ACHN (cell line): ENCODE data around the gene NSRP1.
"Not testable (repeated sequence)": the region's sequence is repeated elsewhere in the genome, so short reads cannot be mapped to it uniquely, and the experiment has no call there.

ENCODE experiments used
- DNase-seq: peaks from one replicate; pipeline ENCODE4 v3.0.0-alpha.2; 2015
- in situ Hi-C: cut with HindIII; loops from 2 replicates; pipeline ENCODE4 v1.10.0; 2017; ENCODE audit warnings: low sequenced_read_pairs, low pct_ligation_motif_present, low pct_unique_long_range_greater_than_20kb

NSRP1 gene

GRCh38 chr17:30210901-30211300 is 94.3 kb downstream of the NSRP1 start:
- in situ Hi-C loops = no loop called here
- DNase-seq = no peak

GRCh38 chr17:30211371-30211770 is 94.8 kb downstream of the NSRP1 start:
- no peak for DNase-seq
- in situ Hi-C loops = no loop called here

- in situ Hi-C loops = no loop called here
- no peak for DNase-seq
Observed at GRCh38 chr17:30212750-30213149, 96.1 kb downstream of the NSRP1 start.

GRCh38 chr17:30217054-30217453 is 100.4 kb downstream of the NSRP1 start:
- DNase-seq = no peak
- in situ Hi-C loops = no loop called here

- no peak for DNase-seq
- in situ Hi-C loops = no loop called here
Observed at GRCh38 chr17:30217746-30218245, 101.2 kb downstream of the NSRP1 start.

GRCh38 chr17:30218799-30219198 is 102.2 kb downstream of the NSRP1 start:
- no peak for DNase-seq
- in situ Hi-C loops = no loop called here

- DNase-seq = no peak
- in situ Hi-C loops = no loop called here
Observed at GRCh38 chr17:30219315-30219714, 102.7 kb downstream of the NSRP1 start.

- in situ Hi-C loops = no loop called here
- no peak for DNase-seq
Observed at GRCh38 chr17:30219833-30220232, 103.2 kb downstream of the NSRP1 start.

GRCh38 chr17:30220414-30220813 is 103.8 kb downstream of the NSRP1 start:
- no peak for DNase-seq
- in situ Hi-C loops = no loop called here

GRCh38 chr17:30221346-30221745 is 104.7 kb downstream of the NSRP1 start:
- no peak for DNase-seq
- in situ Hi-C loops = no loop called here

GRCh38 chr17:30222251-30222650 is 105.6 kb downstream of the NSRP1 start:
- DNase-seq = no peak
- in situ Hi-C loops = no loop called here

GRCh38 chr17:30222721-30223175 is 106.1 kb downstream of the NSRP1 start:
- DNase-seq = no peak
- in situ Hi-C loops = no loop called here

- DNase-seq = no peak
- in situ Hi-C loops = no loop called here
Observed at GRCh38 chr17:30224419-30224960, 107.9 kb downstream of the NSRP1 start.

- in situ Hi-C loops = no loop called here
- DNase-seq = no peak
Observed at GRCh38 chr17:30225112-30225511, 108.5 kb downstream of the NSRP1 start.

- DNase-seq = no peak
- in situ Hi-C loops = no loop called here
Observed at GRCh38 chr17:30225919-30226553, 109.4 kb downstream of the NSRP1 start.

GRCh38 chr17:30226878-30227277 is 110.3 kb downstream of the NSRP1 start:
- in situ Hi-C loops = no loop called here
- DNase-seq = no peak

GRCh38 chr17:30228011-30228410 is 111.4 kb downstream of the NSRP1 start:
- in situ Hi-C loops = no loop called here

GRCh38 chr17:30229012-30229411 is 112.4 kb downstream of the NSRP1 start:
- in situ Hi-C loops = no loop called here

More at GRCh38 chr17:30228011-30228410, 111.4 kb downstream of the NSRP1 start:
- no peak for DNase-seq

GRCh38 chr17:30230009-30230408 is 113.4 kb downstream of the NSRP1 start:
- in situ Hi-C loops, DNase-seq: not testable (repeated sequence)

More at GRCh38 chr17:30229012-30229411, 112.4 kb downstream of the NSRP1 start:
- no peak for DNase-seq

- no peak for DNase-seq
- in situ Hi-C loops = no loop called here
Observed at GRCh38 chr17:30230596-30231125, 114.0 kb downstream of the NSRP1 start.
